Measurements from ENCODE around the gene CERS5.

DNA sequence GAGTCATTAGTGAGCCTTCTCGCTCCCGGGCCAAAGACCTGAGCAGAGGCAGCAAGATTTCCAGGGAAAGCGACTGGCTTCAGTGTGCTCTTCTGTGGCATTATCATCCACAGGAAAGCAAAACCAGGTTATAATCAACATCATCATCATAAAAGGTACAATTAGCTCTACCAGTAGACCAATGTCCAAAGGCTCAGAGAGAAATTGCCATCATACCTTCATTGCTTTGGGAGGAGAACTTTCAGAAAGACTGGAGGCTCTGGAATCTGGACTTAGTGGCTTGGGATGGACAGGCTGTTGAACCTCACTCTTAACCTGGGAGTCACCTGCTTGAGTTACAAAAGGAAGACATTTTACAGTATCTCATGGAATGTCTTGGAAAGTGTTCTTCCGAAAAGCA is 25.1 kb upstream of the CERS5 start:
- TF ChIP-seq SUZ12 (IDR thresholded peaks at IDR 0.05; ENCODE audit: extremely low read depth, insufficient read depth, insufficient read length) = no peak
- no peak for TF ChIP-seq YY1 (IDR thresholded peaks at IDR 0.05; ENCODE audit: insufficient read depth, insufficient read length)
- TF ChIP-seq ZNF274 (IDR thresholded peaks at IDR 0.05; ENCODE audit: low read depth, low read length) = no peak

All from NT2/D1 (cell line).